HG02763 (cell line): ENCODE results near the gene RPS5.
A peak's percentile ranks its signal among the peaks of the same experiment; 100 is the strongest.
"Not testable (repeated sequence)": the region's sequence is repeated elsewhere in the genome, so short reads cannot be mapped to it uniquely, and the experiment has no call there.

Experiments
- ATAC-seq: cut with Tn5 transposase; IDR thresholded peaks from one replicate; pipeline ENCODE4 v1.9.1; 2021; ENCODE audit warnings: mild to moderate bottlenecking, moderate library complexity; ENCODE audit not compliant: unreplicated experiment

Gene RPS5

DNA sequence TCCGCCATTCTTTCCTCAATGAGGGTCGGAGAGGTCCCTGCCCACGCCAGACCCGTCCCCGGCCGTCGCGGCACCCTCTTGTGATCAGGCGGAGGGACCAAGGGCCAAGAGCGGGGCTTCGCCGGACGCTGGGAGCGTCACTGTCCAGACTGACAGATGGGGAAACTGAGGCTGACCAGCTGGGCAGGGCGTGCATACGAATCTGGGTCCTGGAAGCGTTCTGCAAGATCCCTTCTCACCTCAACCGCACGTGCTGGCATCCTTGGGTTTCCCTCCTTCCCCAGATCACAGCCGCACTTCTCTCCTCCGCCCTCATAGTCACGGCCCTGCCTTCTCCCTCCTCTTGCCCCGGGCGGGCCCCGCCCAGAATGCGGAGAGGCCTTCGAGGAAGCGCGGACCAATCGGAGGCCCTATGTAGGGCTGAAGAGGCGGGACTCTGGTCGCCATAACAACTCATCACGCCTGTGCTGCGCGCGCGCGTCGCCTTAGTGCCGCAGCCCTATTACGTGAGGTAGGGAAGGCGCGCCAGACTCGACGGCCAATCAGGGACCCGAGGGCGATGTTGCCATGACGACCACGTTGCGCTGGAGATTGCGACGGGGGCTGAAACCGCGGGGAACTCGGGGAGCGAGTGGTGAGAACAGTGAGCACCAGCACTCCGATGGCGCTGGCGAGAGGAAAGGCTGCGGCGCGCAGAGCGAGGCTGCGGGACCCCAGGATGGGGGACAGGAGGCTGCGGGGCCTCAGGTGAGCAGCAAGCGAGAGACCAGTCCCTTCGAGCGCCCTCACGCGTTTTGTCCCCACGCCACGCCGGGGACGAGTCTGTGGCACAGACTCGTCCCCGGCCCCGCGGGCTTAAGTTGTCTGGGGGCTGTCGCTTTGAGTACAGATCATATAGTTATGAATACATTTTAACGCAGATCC is 14.1 kb downstream of the RPS5 start:
- ATAC-seq, result peak; percentile 99

GRCh38 chr19:58401840-58402421 is 14.9 kb downstream of the RPS5 start:
- no peak for ATAC-seq

- not testable (repeated sequence) for ATAC-seq
Measured at GRCh38 chr19:58403920-58404478, 16.9 kb downstream of the RPS5 start.

- no peak for ATAC-seq
Measured at GRCh38 chr19:58406818-58407657, 20.0 kb downstream of the RPS5 start.

GRCh38 chr19:58407658-58408151 is 20.6 kb downstream of the RPS5 start:
- no peak for ATAC-seq

GRCh38 chr19:58408152-58409009 is 21.3 kb downstream of the RPS5 start, which contains the start of gene ZNF584:
ZNF584 (plus strand) TSS chr19:58408649; CDS start chr19:58409148, 499 bp downstream.
- peak; percentile 94 for ATAC-seq

DNA sequence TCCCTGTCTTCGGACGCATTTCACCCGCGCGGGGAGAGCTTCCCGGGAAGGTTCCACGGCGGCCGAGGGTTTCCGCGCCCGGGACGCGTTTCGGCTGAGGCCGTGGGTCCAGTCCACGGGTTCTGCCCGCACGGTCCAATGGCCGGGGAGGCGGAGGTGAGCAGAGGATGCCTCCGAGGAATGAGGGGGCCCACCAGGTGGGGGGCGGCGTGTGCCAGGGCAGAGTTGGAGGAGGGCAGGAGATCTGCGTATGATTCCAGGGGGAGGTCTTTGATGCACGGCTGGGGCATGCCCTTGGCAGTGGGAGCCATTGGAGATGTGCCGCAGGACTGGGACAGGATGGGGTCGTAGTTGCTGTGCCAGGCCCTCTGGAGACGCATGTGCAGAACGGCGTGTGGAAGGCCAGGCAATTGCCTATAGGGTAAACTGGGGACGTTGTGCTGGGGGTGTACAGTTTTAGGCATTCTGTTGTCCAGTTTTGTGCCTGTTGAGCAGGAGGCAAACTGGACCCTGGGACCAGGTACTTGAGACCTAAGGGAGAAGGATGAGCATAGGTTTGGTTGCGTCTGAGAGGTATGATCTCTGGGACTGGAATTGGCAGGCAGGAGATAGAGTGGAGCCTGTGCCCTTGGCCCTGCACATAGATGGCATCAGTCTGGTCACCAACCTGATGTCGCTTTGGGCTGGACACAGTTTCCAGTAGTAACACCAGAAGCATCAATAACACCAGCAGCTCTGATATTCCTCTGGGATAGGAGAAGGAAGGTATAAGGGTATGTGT is 22.1 kb downstream of the RPS5 start:
- ATAC-seq, result peak; percentile 10

DNA sequence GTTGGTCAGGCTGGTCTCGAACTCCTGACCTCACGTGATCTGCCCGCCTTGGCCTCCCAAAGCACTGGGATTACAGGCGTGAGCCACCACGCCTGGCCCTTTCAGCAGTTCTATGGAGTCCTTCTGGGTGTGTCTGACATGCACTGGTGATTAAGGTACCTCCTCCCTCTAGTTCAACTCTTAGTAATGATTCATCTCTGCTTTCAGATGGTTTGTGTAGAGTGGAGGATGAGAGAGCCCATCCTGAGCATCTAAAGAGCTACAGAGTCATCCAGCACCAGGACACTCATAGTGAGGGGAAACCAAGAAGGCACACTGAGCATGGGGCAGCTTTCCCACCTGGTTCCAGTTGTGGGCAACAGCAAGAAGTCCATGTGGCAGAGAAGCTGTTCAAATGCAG is 29.5 kb downstream of the RPS5 start:
- ATAC-seq, result no peak

GRCh38 chr19:58417071-58417470 is 30.0 kb downstream of the RPS5 start:
- no peak for ATAC-seq

DNA sequence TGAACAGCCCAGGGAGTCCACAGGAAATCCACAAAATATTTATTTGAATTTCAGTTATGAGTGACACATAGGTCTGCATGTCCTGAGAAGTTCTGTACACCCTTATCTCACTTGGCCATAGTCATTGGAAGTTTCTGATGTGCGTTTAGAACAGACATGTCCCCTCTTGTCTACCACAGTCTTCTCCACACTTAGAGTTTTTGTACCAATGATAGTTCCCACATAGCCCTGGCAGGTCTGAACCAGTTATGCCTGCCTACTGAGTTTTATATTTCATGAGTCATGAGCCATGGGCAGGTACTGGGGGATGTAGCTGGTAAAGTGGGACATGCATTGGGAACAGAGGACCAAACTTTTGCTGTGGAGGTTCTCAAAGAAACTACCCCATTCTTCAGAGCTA is 41.5 kb downstream of the RPS5 start:
- ATAC-seq, result no peak

DNA sequence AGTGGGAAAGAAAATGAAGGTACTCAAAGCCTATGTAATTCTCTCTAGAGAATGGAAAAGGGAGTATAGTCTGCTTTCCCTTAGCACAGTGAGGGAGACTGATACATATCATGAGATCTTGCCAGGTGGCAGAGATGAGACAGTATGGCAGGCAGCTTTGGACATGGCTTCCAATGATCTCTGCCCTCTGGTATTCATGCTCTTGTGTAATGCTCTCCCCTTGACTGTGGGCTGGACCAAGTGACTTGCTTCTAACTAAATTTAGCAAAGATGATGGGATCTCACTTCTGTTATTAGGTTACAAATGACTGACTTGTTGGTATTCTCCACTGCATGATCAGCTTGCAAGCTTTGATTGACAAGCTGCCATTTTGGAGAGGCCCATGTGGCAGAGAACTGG is 42.7 kb downstream of the RPS5 start:
- ATAC-seq, result no peak

DNA sequence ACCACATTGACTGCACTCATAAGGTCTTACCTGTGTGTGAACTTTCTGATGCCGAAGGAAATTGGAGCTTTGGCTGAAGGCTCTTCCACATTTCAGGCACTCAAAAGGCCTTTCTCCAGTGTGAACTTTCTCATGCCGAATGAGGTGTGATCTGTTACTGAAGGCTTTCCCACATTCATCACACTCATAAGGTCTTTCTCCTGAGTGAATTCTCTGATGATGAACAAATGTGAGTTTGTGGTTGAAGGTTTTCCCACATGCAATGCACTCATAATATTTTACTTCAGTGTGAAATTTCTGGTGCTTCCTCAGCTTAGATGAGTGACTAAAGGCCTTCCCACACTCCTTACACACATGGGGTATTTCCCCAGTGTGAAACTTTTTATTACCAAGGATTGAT is 47.1 kb downstream of the RPS5 start:
- no peak for ATAC-seq

- ATAC-seq, result peak; percentile 96
Measured at GRCh38 chr19:58439576-58440554, 52.8 kb downstream of the RPS5 start, which contains the start of gene ZNF132. ZNF132 (minus strand) TSS chr19:58440153; CDS start chr19:58439821, 332 bp downstream.

DNA sequence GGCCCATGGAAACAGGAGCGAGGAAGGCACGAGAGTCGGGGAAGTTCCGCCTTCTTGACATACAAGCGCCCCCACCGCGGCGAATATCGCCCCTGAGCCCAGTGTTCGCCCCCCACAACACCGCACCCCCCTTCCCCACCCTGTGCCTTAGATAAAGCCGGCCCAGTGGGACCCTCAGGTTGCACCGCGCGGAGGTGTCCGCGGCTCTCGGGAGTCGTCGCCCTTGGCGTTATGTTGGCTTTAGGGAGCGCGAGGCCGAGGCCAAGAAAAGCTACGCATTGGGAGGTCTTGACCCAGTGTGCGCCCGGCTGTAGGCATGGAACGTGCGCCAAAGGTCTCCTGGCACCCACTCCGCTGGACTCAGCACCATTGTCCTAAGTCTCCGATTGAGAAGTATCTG is 53.5 kb downstream of the RPS5 start:
- no peak for ATAC-seq

DNA sequence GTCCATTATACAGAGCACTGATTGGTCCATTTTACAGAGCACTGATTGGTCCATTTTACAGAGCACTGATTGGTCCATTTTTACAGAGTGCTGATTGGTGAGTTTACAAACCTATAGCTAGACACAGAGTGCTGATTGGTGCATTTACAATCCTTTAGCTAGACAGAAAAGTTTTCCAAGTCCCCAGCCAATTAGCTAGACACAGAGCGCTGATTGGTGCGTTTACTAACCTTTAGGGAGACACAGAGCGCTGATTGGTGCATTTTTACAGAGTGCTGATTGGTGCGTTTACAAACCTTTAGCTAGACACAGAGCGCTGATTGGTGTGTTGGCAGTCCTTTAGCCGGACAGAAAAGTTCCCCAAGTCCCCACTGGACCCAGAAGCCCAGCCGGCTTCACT is 55.9 kb downstream of the RPS5 start:
- ATAC-seq, result not testable (repeated sequence)
